T-cell (primary cell): ENCODE measurements around the gene R3HDM2. TPM values are rescaled to one million over a fixed set of nuclear protein-coding genes. Genes with fewer than 3 reads are reported as not detected.

ENCODE experiments used
- ATAC-seq, 4 experiments: fragments of 200-7000 bp in 3 of 4; fragments of 150-1000 bp in 1 of 4; cut with Tn5 transposase; replicated peaks in 1 of 4; 1 replicate in 3 of 4; 2 replicates in 1 of 4; pipeline ENCODE4 v1.10.0; 2021; ENCODE audit warnings: moderate library complexity in 3 of 4, mild to moderate bottlenecking in 2 of 4, moderate number of reproducible peaks in 1 of 4
- CTCF ChIA-PET, 2 donors: fragments of 300-600 bp; sonication (Branson Sonifier 250); formaldehyde crosslinking; loops; one replicate each; lab custom pipeline; 2022; ENCODE audit warnings: antibody characterized with exemption in 2 of 2; lab: Charles Lee
- POLR2A ChIA-PET, 2 donors: fragments of 300-600 bp; sonication (Branson Sonifier 250); formaldehyde crosslinking; loops; one replicate each; lab custom pipeline; 2022; ENCODE audit warnings: antibody characterized with exemption in 2 of 2; lab: Charles Lee
- DNase-seq, 35 experiments: peaks; one replicate each; pipeline versions ENCODE4 v3.0.0 to v3.0.0-alpha.2; 2013 to 2023
- H3K27ac ChIP-seq: one replicate; pipeline ENCODE4 v1.5.1; 2013; ENCODE audit warnings: low read length
- H3K27me3 ChIP-seq, 2 experiments: replicated peaks in 1 of 2; 1 replicate in 1 of 2; 2 replicates in 1 of 2; pipeline versions ENCODE4 v1.6.1 to v1.7.0; 2013; ENCODE audit warnings: low read length in 1 of 2, mixed read lengths in 1 of 2; ENCODE audit not compliant: control insufficient read depth in 2 of 2, insufficient read depth in 2 of 2; ENCODE audit errors: extremely low read depth in 1 of 2
- H3K36me3 ChIP-seq, 2 donors: 1 replicate in 1 of 2; 2 replicates in 1 of 2; pipeline versions ENCODE4 v1.6.1 to v1.7.0; 2013; ENCODE audit warnings: low read length in 1 of 2; ENCODE audit not compliant: control insufficient read depth in 2 of 2, insufficient read depth in 1 of 2; ENCODE audit errors: extremely low read depth in 1 of 2
- H3K4me1 ChIP-seq, 2 experiments: 1 replicate in 1 of 2; 2 replicates in 1 of 2; pipeline versions ENCODE4 v1.6.1 to v1.7.0; 2013; ENCODE audit warnings: low read length in 2 of 2, mixed read lengths in 1 of 2; ENCODE audit not compliant: insufficient read depth in 2 of 2, control insufficient read depth in 1 of 2; ENCODE audit errors: extremely low read depth in 1 of 2
- H3K4me3 ChIP-seq, 2 donors: 1 replicate in 1 of 2; 2 replicates in 1 of 2; pipeline versions ENCODE4 v1.5.1 to v1.7.0; 2013; ENCODE audit warnings: mild to moderate bottlenecking in 2 of 2, low read length in 1 of 2, moderate library complexity in 1 of 2; ENCODE audit not compliant: control insufficient read depth in 1 of 2; ENCODE audit errors: extremely low read depth in 1 of 2
- H3K9me3 ChIP-seq: 2 replicates; pipeline ENCODE4 v1.7.0; 2013
- H3K27ac Mint-ChIP-seq, 2 donors: one replicate each; pipeline ENCODE4 v1.8.0; 2020 to 2021; ENCODE audit warnings: mild to moderate bottlenecking in 2 of 2, mixed read lengths in 2 of 2
- H3K27me3 Mint-ChIP-seq, 2 donors: one replicate each; pipeline ENCODE4 v1.8.0; 2021 to 2022; ENCODE audit warnings: mixed read lengths in 2 of 2
- H3K36me3 Mint-ChIP-seq: one replicate; pipeline ENCODE4 v1.8.0; 2021; ENCODE audit warnings: mixed read lengths
- H3K4me1 Mint-ChIP-seq, 3 donors: one replicate each; pipeline ENCODE4 v1.8.0; 2020 to 2022; ENCODE audit warnings: mixed read lengths in 3 of 3, mild to moderate bottlenecking in 1 of 3
- H3K4me3 Mint-ChIP-seq, 3 donors: one replicate each; pipeline ENCODE4 v1.8.0; 2020 to 2022; ENCODE audit warnings: mild to moderate bottlenecking in 3 of 3, mixed read lengths in 3 of 3, moderate library complexity in 3 of 3
- H3K9me3 Mint-ChIP-seq, 3 donors: one replicate each; pipeline ENCODE4 v1.8.0; 2020 to 2022; ENCODE audit warnings: mixed read lengths in 3 of 3
- WGBS: methylation state at CpG from one replicate; pipeline ENCODE4 v1.1.5; 2013; ENCODE audit warnings: missing lambda C conversion rate; ENCODE audit not compliant: insufficient coverage; 5-methylcytosine and 5-hydroxymethylcytosine counted together
- total RNA-seq, 35 experiments: library from RNA in 6 of 35; stranded (reverse) in 6 of 35; fragments of 120-200 nt in 1 of 35; gene quantifications; one replicate each; pipeline versions ENCODE4 v1.2.1 to v1.2.4 and lab custom pipeline; 2013 to 2026

The R3HDM2 gene
- total RNA-seq, 5 donors from 2014 or later (not counting 1 experiment from before 2014, with no cell fraction given), result 88.3 to 122 (median 94.7) TPM

DNA sequence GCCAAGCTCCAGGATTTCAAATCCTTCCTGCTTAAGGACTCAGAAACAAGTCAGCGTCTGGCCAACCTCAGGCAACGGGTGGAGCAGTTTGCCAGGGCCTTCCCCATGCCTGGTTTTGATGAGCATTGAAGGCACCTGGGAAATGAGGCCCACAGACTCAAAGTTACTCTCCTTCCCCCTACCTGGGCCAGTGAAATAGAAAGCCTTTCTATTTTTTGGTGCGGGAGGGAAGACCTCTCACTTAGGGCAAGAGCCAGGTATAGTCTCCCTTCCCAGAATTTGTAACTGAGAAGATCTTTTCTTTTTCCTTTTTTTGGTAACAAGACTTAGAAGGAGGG lies 196.6 kb downstream of the R3HDM2 start:
- Histone ChIP-seq H3K36me3 (peaks cover 17 to 36% of the 10 kb centered on the region in 2 donors), H3K4me1 (peaks cover 26 to 77% of the 10 kb centered on the region in 2 experiments), H3K9me3 (no peaks in the 10 kb centered on the region), H3K4me3 (no peak overlapping the region), H3K27me3 (peaks cover 10 to 56% of the 10 kb centered on the region in 2 experiments), H3K27ac (peak overlapping the region; percentile 23)
- Mint-ChIP-seq H3K4me3 (peak overlapping the region in 1 of 3 donors; percentile 13), H3K27me3 (peaks cover 27% of the 10 kb centered on the region in 2 donors), H3K27ac (peak overlapping the region in 1 of 2 donors; percentile 79), H3K9me3 (no peaks in the 10 kb centered on the region), H3K36me3 (peaks cover 36% of the 10 kb centered on the region), H3K4me1 (peaks cover 42 to 75% (median 54%) of the 10 kb centered on the region in 3 donors)
- ChIA-PET CTCF (interaction anchor here in 1 of 2 donors (1.0 kb wide), 1 partner anchor 21 kb away, joined by 5 read pairs; no protein-coding TSS in a partner anchor), POLR2A (no interaction called here)
- no peak for ATAC-seq
- no peak for DNase-seq
- WGBS, result 100% methylated on average over 2 of the region's 3 CpGs

DNA sequence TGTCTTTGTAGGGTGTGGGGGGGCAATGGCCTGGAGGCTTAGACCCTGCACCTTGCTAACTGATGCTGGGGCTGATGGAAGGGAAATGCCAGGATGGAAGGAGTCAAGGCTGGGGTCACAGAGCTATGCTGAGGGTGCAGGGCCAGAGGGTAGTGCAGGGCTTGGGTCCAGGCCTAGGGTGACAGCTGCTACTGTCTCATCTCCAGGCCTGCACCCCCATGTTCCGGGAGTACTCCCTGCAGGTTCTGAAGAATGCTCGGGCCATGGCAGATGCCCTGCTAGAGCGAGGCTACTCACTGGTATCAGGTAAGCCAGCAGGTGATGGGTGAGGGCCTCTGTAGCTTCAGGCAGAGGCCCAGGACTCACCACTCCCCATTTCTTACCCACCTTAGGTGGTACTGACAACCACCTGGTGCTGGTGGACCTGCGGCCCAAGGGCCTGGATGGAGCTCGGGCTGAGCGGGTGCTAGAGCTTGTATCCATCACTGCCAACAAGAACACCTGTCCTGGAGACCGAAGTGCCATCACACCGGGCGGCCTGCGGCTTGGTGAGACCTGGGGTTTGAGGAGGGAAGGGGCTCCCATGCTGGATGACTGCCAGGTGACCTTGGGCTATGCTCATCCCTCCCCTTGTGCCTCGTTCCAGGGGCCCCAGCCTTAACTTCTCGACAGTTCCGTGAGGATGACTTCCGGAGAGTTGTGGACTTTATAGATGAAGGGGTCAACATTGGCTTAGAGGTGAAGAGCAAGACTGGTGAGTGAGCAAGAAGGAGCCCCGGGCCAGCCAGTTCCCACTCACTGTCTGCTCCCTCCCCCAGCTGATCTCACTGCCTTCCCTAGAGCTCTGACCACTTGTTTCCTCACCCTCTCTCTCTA lies 197.2 kb downstream of the R3HDM2 start:
- peak overlapping the region in 1 of 2 donors; percentile 79 for H3K27ac Mint-ChIP-seq
- Histone ChIP-seq H3K36me3 (peaks cover 17 to 36% of the 10 kb centered on the region in 2 donors), H3K27me3 (peaks cover 8 to 50% of the 10 kb centered on the region in 2 experiments), H3K4me1 (peaks cover 27 to 77% of the 10 kb centered on the region in 2 experiments), H3K27ac (peak overlapping the region; percentile 23), H3K9me3 (no peaks in the 10 kb centered on the region), H3K4me3 (no peak overlapping the region)
- DNase-seq (no peak), ATAC-seq (no peak)
- 98% methylated on average over 8 of the region's 15 CpGs for WGBS
- peaks cover 22 to 23% of the 10 kb centered on the region in 2 donors for H3K27me3 Mint-ChIP-seq
- H3K4me1 Mint-ChIP-seq, result peaks cover 42 to 75% (median 54%) of the 10 kb centered on the region in 3 donors
- H3K9me3 Mint-ChIP-seq, result no peaks in the 10 kb centered on the region
- POLR2A ChIA-PET, result no interaction called here
- H3K4me3 Mint-ChIP-seq, result no peak overlapping the region
- CTCF ChIA-PET, result interaction anchor here in 1 of 2 donors (1.0 kb wide), 1 partner anchor 20 kb away, joined by 5 read pairs; no protein-coding TSS in a partner anchor
- peaks cover 36% of the 10 kb centered on the region for H3K36me3 Mint-ChIP-seq

DNA sequence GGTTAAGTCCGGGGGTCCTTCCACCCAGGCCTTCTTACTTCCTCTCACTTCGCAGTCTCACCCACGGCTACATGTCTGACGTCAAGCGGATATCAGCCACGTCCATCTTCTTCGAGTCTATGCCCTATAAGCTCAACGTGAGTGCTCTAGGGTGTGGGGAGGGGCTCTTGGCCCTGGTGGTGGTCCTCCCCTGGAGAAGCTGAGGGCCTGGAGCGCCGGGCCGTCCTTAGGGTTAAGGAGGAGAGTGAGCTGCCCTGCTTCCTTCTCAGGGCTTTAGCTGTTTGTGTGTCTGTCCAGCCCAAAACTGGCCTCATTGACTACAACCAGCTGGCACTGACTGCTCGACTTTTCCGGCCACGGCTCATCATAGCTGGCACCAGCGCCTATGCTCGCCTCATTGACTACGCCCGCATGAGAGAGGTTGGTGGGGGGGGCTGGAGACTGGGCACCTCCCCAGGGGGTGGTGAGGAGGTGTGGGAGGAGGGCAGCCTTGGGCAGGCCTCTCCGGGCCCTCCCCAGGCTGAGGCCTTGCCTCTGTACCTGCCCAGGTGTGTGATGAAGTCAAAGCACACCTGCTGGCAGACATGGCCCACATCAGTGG lies 198.6 kb downstream of the R3HDM2 start:
- peaks cover 2 to 40% of the 10 kb centered on the region in 2 experiments for H3K27me3 ChIP-seq
- ATAC-seq (no peak), DNase-seq (no peak)
- no peaks in the 10 kb centered on the region for H3K9me3 ChIP-seq
- POLR2A ChIA-PET, result no interaction called here
- no peak overlapping the region for H3K27ac ChIP-seq
- peaks cover 17 to 36% of the 10 kb centered on the region in 2 donors for H3K36me3 ChIP-seq
- Mint-ChIP-seq H3K27me3 (peaks cover 16 to 19% of the 10 kb centered on the region in 2 donors), H3K36me3 (peaks cover 36% of the 10 kb centered on the region), H3K4me1 (peaks cover 37 to 70% (median 52%) of the 10 kb centered on the region in 3 donors), H3K27ac (no peak overlapping the region), H3K9me3 (no peaks in the 10 kb centered on the region), H3K4me3 (no peak overlapping the region)
- 97% methylated on average over 6 of the region's 19 CpGs for WGBS
- H3K4me3 ChIP-seq, result no peak overlapping the region
- H3K4me1 ChIP-seq, result peaks cover 21 to 69% of the 10 kb centered on the region in 2 experiments
- CTCF ChIA-PET, result interaction anchor here (0.5 to 0.6 kb wide), 2 partner anchors 11 to 47 kb away, joined by 5 to 9 read pairs; no protein-coding TSS in a partner anchor

DNA sequence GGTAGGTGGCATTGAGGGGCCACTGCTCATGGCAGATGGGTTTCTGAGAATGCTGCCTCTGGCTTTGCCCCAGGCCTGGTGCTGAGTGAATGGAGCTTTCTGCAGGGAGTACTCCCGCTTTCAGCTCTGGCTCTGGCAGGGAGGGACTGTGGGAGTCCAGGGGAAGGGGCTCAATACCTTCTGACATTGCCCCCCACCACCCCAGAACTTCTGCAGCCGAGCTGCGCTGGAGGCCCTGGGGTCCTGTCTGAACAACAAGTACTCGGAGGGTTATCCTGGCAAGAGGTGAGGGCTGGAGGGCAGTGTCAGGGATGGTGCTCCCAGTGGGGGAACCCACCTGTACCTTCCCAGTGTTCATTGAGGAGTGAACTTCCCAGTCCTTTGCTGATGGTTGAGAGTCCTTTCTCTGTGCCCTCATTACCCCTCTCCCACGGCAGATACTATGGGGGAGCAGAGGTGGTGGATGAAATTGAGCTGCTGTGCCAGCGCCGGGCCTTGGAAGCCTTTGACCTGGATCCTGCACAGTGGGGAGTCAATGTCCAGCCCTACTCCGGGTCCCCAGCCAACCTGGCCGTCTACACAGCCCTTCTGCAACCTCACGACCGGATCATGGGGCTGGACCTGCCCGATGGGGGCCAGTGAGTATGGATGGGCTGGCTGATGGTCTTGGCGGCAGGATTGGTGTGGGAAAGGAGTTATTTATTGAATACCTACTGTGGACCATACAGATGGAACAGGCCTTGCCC lies 199.4 kb downstream of the R3HDM2 start:
- Mint-ChIP-seq H3K36me3 (peaks cover 36% of the 10 kb centered on the region), H3K9me3 (no peaks in the 10 kb centered on the region), H3K4me3 (peak overlapping the region; percentile 93 to 96 (median 95)), H3K4me1 (peaks cover 35 to 68% (median 47%) of the 10 kb centered on the region in 3 donors), H3K27me3 (peaks cover 14% of the 10 kb centered on the region in 2 donors), H3K27ac (no peak overlapping the region)
- Histone ChIP-seq H3K4me3 (no peak overlapping the region), H3K4me1 (peaks cover 16 to 68% of the 10 kb centered on the region in 2 experiments), H3K9me3 (no peaks in the 10 kb centered on the region), H3K27ac (no peak overlapping the region), H3K36me3 (peaks cover 17 to 36% of the 10 kb centered on the region in 2 donors), H3K27me3 (peaks cover 0 to 40% of the 10 kb centered on the region in 2 experiments)
- ChIA-PET POLR2A (no interaction called here), CTCF (interaction anchor here (0.5 to 3.1 kb wide), 4 partner anchors 12 to 49 kb away, joined by 3 to 38 read pairs (median 10); no protein-coding TSS in a partner anchor)
- 100% methylated on average over 2 of the region's 13 CpGs for WGBS
- ATAC-seq (no peak), DNase-seq (no peak)

DNA sequence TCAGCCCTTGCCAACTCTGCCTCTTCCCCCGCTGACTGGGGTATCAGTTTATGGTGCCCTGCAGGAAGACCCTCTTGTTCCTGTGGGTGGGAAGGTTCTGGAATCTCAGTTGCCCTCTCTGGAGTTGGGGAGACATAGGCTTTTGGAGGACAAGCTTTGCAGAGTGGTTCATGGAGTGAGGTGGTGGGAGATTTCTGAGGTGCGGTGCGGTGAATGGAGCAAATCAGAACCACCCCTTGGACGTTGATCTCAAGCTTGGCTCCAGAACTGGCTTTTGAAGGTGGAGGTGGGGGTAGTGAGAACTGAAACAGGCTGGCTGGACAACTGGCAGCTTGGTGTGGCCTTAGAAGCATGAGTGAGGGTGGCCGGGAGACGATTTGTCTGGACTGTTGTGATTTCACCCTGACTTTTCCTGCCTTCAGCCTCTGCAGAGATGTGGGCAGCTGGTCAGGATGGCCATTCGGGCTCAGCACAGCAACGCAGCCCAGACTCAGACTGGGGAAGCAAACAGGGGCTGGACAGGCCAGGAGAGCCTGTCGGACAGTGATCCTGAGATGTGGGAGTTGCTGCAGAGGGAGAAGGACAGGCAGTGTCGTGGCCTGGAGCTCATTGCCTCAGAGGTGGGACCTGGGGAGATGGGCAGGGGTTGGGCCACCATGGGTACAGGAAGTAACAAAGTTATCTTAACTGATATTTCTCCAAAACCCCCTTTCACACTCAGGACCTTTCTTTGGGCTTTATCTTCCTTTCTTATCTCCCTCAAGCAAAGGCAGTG lies 200.3 kb downstream of the R3HDM2 start:
- peaks cover 0 to 40% of the 10 kb centered on the region in 2 experiments for H3K27me3 ChIP-seq
- H3K9me3 Mint-ChIP-seq, result no peaks in the 10 kb centered on the region
- ATAC-seq (no peak), DNase-seq (no peak)
- ChIA-PET CTCF (interaction anchor here (0.6 to 3.1 kb wide), 9 partner anchors 7 to 118 kb away, joined by 3 to 38 read pairs (median 7); no protein-coding TSS in a partner anchor), POLR2A (no interaction called here)
- H3K36me3 Mint-ChIP-seq, result peaks cover 36% of the 10 kb centered on the region
- H3K36me3 ChIP-seq, result peaks cover 17 to 36% of the 10 kb centered on the region in 2 donors
- peak overlapping the region; percentile 83 to 94 for H3K4me3 ChIP-seq
- H3K4me1 ChIP-seq, result peaks cover 17 to 68% of the 10 kb centered on the region in 2 experiments
- peak overlapping the region in 1 of 2 donors; percentile 18 for H3K27ac Mint-ChIP-seq
- H3K27ac ChIP-seq, result no peak overlapping the region
- H3K4me1 Mint-ChIP-seq, result peaks cover 40 to 69% (median 50%) of the 10 kb centered on the region in 3 donors
- WGBS, result 71% methylated on average over 9 of the region's 10 CpGs
- H3K27me3 Mint-ChIP-seq, result peaks cover 13 to 18% of the 10 kb centered on the region in 2 donors
- peak overlapping the region; percentile 93 to 96 (median 95) for H3K4me3 Mint-ChIP-seq
- no peaks in the 10 kb centered on the region for H3K9me3 ChIP-seq
